ENCODE data around the gene FRY.

Gene FRY

GRCh38 chr13:32229443-32229842 lies 197.9 kb downstream of the FRY start:
- DNase-seq = no peak

GRCh38 chr13:32232263-32232662 lies 200.7 kb downstream of the FRY start:
- no peak for DNase-seq

- DNase-seq = no peak
These were observed 201.5 kb downstream of the FRY start for GRCh38 chr13:32233062-32233461.

GRCh38 chr13:32234914-32235313 lies 203.3 kb downstream of the FRY start:
- no peak for DNase-seq

GRCh38 chr13:32237681-32238080 lies 206.1 kb downstream of the FRY start:
- no peak for DNase-seq

- no peak for DNase-seq
These were observed 212.1 kb downstream of the FRY start for GRCh38 chr13:32243695-32244094.

GRCh38 chr13:32245555-32245954 lies 214.0 kb downstream of the FRY start:
- DNase-seq = no peak

- peak in 1 of 4 experiments; percentile 1 for DNase-seq
These were observed 214.9 kb downstream of the FRY start for GRCh38 chr13:32246468-32246867.

GRCh38 chr13:32247887-32248286 lies 216.3 kb downstream of the FRY start:
- no peak for DNase-seq

GRCh38 chr13:32248801-32249200 lies 217.2 kb downstream of the FRY start:
- no peak for DNase-seq

- no peak for DNase-seq
These were observed 221.4 kb downstream of the FRY start for GRCh38 chr13:32252812-32253438.

GRCh38 chr13:32253911-32254399 lies 222.4 kb downstream of the FRY start:
- DNase-seq = no peak

- DNase-seq = no peak
These were observed 222.8 kb downstream of the FRY start for GRCh38 chr13:32254416-32254815.

GRCh38 chr13:32254916-32255723 lies 223.5 kb downstream of the FRY start:
- DNase-seq = no peak

- DNase-seq = no peak
These were observed 224.1 kb downstream of the FRY start for GRCh38 chr13:32255724-32256109.

- DNase-seq = no peak
These were observed 224.7 kb downstream of the FRY start for GRCh38 chr13:32256243-32256642.

- DNase-seq = no peak
These were observed 226.1 kb downstream of the FRY start for GRCh38 chr13:32257649-32258048.

GRCh38 chr13:32259116-32259515 lies 227.5 kb downstream of the FRY start:
- DNase-seq = no peak

GRCh38 chr13:32261567-32261966 lies 230.0 kb downstream of the FRY start:
- DNase-seq = no peak

GRCh38 chr13:32262165-32262564 lies 230.6 kb downstream of the FRY start:
- no peak for DNase-seq

GRCh38 chr13:32262619-32263018 lies 231.0 kb downstream of the FRY start:
- no peak for DNase-seq

- no peak for DNase-seq
These were observed 232.8 kb downstream of the FRY start for GRCh38 chr13:32264407-32264806.

GRCh38 chr13:32265726-32266125 lies 234.2 kb downstream of the FRY start:
- no peak for DNase-seq

GRCh38 chr13:32266130-32266529 lies 234.6 kb downstream of the FRY start:
- no peak for DNase-seq
